Right lobe of liver (tissue), 4 donors: ENCODE measurements around the gene NBEA.

Source experiments
- CTCF ChIP-seq, 4 donors: fragments of 200-600 bp in 3 of 4; fragments of 450-650 bp in 1 of 4; IDR thresholded peaks; one replicate each; pipeline versions ENCODE4 v1.5.1 to v1.8.0; 2016 to 2022; ENCODE audit warnings: antibody characterized with exemption in 4 of 4, mild to moderate bottlenecking in 2 of 4
- POLR2A ChIP-seq: fragments of 450-650 bp; IDR thresholded peaks from one replicate; pipeline ENCODE4 v1.6.1; 2017; ENCODE audit warnings: antibody characterized with exemption, mild to moderate bottlenecking
- donor health status: DM: no; HTN: no; CAD: no.
- donor health status: DM: no; HTN: no; CAD: no.
- donor health status: DM: no; HTN: yes; CAD: no.

- no peak for TF ChIP-seq CTCF (IDR thresholded peaks at IDR 0.05)
- no peak for TF ChIP-seq POLR2A
Observed at GRCh38 chr13:34990399-34991214, 48.5 kb downstream of the NBEA start.
